ENCODE measurements around the gene TMC6.

TMC6 gene

DNA sequence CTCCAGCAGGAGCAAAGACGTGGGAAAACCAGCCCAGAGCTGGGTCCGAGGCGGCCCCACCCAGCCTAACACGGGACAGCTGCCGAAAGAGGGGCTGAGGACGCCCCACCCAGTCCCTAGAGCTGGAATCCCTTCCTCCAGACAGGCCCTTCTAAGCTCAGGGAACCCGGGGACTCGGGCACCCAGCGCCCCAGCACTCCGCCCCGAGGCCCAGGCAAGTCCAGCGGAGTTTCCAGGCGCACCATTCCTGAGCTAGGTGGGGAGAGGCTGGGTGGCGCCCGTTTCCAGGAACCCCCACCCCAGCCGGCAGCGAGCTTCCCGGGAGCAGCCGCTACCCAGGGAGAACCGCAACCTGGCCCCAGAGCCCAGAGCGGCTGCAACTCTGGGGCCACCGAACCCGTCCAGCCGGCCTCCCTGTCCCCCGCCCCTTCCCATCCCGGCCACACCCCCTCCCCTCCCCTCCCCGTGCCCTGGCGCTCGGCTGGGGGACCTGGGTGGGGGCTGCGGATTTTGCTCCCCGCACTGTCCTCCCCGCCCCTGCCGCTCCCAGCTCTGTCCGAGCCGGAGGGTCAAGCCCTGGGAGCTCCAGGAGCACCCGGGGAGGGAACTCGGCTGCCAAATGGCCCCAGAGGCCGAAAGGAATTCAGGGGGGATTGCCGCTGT lies 536 bp downstream of the TMC6 start:
- H3K4me2 ChIP-seq (ENCODE audit: insufficient read depth, low read length, poor library complexity, severe bottlenecking): peak overlapping the region; percentile 94
- no peak overlapping the region for H2BK12ac ChIP-seq (ENCODE audit: low read length)
- H4K8ac ChIP-seq (ENCODE audit: low read depth, low read length): no peak overlapping the region
- WGBS, 2 donors (ENCODE audit: extremely low coverage in 2 of 2, insufficient read length in 2 of 2, insufficient replicate concordance in 1 of 2): no CpG with 5 or more reads among the region's 39 CpGs
- H4K91ac ChIP-seq (ENCODE audit: low read depth, low read length, poor library complexity): no peak overlapping the region
- no peak for DNase-seq (ENCODE audit: low spot score)
- H3K4me3 ChIP-seq (ENCODE audit: low read length in 2 of 2): peak overlapping the region; percentile 56 to 88
- H2BK120ac ChIP-seq (ENCODE audit: low read depth, low read length): peak overlapping the region; percentile 91
- peaks cover 0 to 4% of the 10 kb centered on the region in 2 donors for H3K36me3 ChIP-seq (replicated peaks in 1 of 2; ENCODE audit: control insufficient read depth in 2 of 2, insufficient read depth in 2 of 2, low read length in 2 of 2)
- H3K9ac ChIP-seq (ENCODE audit: low read depth, low read length, poor library complexity): peak overlapping the region; percentile 78
- H3K27me3 ChIP-seq (ENCODE audit: control insufficient read depth in 3 of 3, insufficient read depth in 3 of 3, low read depth in 1 of 3, low read length in 3 of 3): peaks cover 4 to 45% (median 8%) of the 10 kb centered on the region in 3 experiments
- H3K9me3 ChIP-seq (replicated peaks in 1 of 2; ENCODE audit: control insufficient read depth in 2 of 2, insufficient read depth in 1 of 2, low read depth in 1 of 2, low read length in 2 of 2): no peaks in the 10 kb centered on the region
- peak overlapping the region; percentile 93 for H2BK15ac ChIP-seq (ENCODE audit: low read length)
- H3K23ac ChIP-seq (ENCODE audit: low read depth, low read length, poor library complexity): peak overlapping the region; percentile 85
- peaks cover 16 to 28% of the 10 kb centered on the region in 2 donors for H3K4me1 ChIP-seq (ENCODE audit: control insufficient read depth in 2 of 2, insufficient read depth in 1 of 2, low read depth in 1 of 2, low read length in 2 of 2)
- peak overlapping the region; percentile 81 for H2AK5ac ChIP-seq (ENCODE audit: low read depth, low read length)
- peak overlapping the region; percentile 91 for H3K18ac ChIP-seq (ENCODE audit: low read length)
- H3K79me1 ChIP-seq (ENCODE audit: low read depth, low read length): peaks cover 10% of the 10 kb centered on the region
- H2BK5ac ChIP-seq (ENCODE audit: low read length): peak overlapping the region; percentile 46
- peak overlapping the region; percentile 97 for H2AFZ ChIP-seq (ENCODE audit: low read length)
- H3K4ac ChIP-seq (ENCODE audit: low read length): no peak overlapping the region
- no peak overlapping the region for H3K27ac ChIP-seq (replicated peaks; ENCODE audit: low read length)
- H3K14ac ChIP-seq (ENCODE audit: low read length): no peak overlapping the region

- peaks cover 2 to 38% (median 2%) of the 10 kb centered on the region in 3 experiments for H3K27me3 ChIP-seq (ENCODE audit: control insufficient read depth in 3 of 3, insufficient read depth in 3 of 3, low read depth in 1 of 3, low read length in 3 of 3)
- H2AK5ac ChIP-seq (ENCODE audit: low read depth, low read length): peak overlapping the region; percentile 41
- H3K79me1 ChIP-seq (ENCODE audit: low read depth, low read length): peaks cover 10% of the 10 kb centered on the region
- peak overlapping the region; percentile 91 for H2BK120ac ChIP-seq (ENCODE audit: low read depth, low read length)
- no peak overlapping the region for H2BK12ac ChIP-seq (ENCODE audit: low read length)
- peaks cover 0 to 6% of the 10 kb centered on the region in 2 donors for H3K36me3 ChIP-seq (replicated peaks in 1 of 2; ENCODE audit: control insufficient read depth in 2 of 2, insufficient read depth in 2 of 2, low read length in 2 of 2)
- H3K4me2 ChIP-seq (ENCODE audit: insufficient read depth, low read length, poor library complexity, severe bottlenecking): peak overlapping the region; percentile 94
- peaks cover 16 to 28% of the 10 kb centered on the region in 2 donors for H3K4me1 ChIP-seq (ENCODE audit: control insufficient read depth in 2 of 2, insufficient read depth in 1 of 2, low read depth in 1 of 2, low read length in 2 of 2)
- peak overlapping the region; percentile 85 for H3K23ac ChIP-seq (ENCODE audit: low read depth, low read length, poor library complexity)
- H3K9me3 ChIP-seq (replicated peaks in 1 of 2; ENCODE audit: control insufficient read depth in 2 of 2, insufficient read depth in 1 of 2, low read depth in 1 of 2, low read length in 2 of 2): no peaks in the 10 kb centered on the region
- no peak overlapping the region for H3K4ac ChIP-seq (ENCODE audit: low read length)
- H2BK5ac ChIP-seq (ENCODE audit: low read length): no peak overlapping the region
- DNase-seq (ENCODE audit: low spot score): no peak
- H2AFZ ChIP-seq (ENCODE audit: low read length): peak overlapping the region; percentile 97
- H3K9ac ChIP-seq (ENCODE audit: low read depth, low read length, poor library complexity): peak overlapping the region; percentile 44
- H3K4me3 ChIP-seq (ENCODE audit: low read length in 2 of 2): peak overlapping the region; percentile 56 to 79
- WGBS, 2 donors (ENCODE audit: extremely low coverage in 2 of 2, insufficient read length in 2 of 2, insufficient replicate concordance in 1 of 2): no CpG with 5 or more reads among the region's 25 CpGs
- peak overlapping the region; percentile 71 for H3K14ac ChIP-seq (ENCODE audit: low read length)
- H3K18ac ChIP-seq (ENCODE audit: low read length): peak overlapping the region; percentile 90
- H2BK15ac ChIP-seq (ENCODE audit: low read length): peak overlapping the region; percentile 93
- H4K8ac ChIP-seq (ENCODE audit: low read depth, low read length): no peak overlapping the region
- H4K91ac ChIP-seq (ENCODE audit: low read depth, low read length, poor library complexity): no peak overlapping the region
- H3K27ac ChIP-seq (replicated peaks; ENCODE audit: low read length): no peak overlapping the region
These were observed 1.2 kb downstream of the TMC6 start for GRCh38 chr17:78127239-78127887.

- DNase-seq (ENCODE audit: low spot score): no peak
- Histone ChIP-seq H3K9me3 (replicated peaks in 1 of 2; ENCODE audit: control insufficient read depth in 2 of 2, insufficient read depth in 1 of 2, low read depth in 1 of 2, low read length in 2 of 2) (no peaks in the 10 kb centered on the region), H3K36me3 (replicated peaks in 1 of 2; ENCODE audit: control insufficient read depth in 2 of 2, insufficient read depth in 2 of 2, low read length in 2 of 2) (peaks cover 0 to 6% of the 10 kb centered on the region in 2 donors), H3K23ac (ENCODE audit: low read depth, low read length, poor library complexity) (no peak overlapping the region), H3K4me1 (ENCODE audit: control insufficient read depth in 2 of 2, insufficient read depth in 1 of 2, low read depth in 1 of 2, low read length in 2 of 2) (peaks cover 15 to 28% of the 10 kb centered on the region in 2 donors), H4K91ac (ENCODE audit: low read depth, low read length, poor library complexity) (no peak overlapping the region), H3K4me2 (ENCODE audit: insufficient read depth, low read length, poor library complexity, severe bottlenecking) (peak overlapping the region; percentile 94), H2BK12ac (ENCODE audit: low read length) (no peak overlapping the region), H3K27ac (replicated peaks; ENCODE audit: low read length) (no peak overlapping the region), H3K18ac (ENCODE audit: low read length) (no peak overlapping the region), H3K27me3 (ENCODE audit: control insufficient read depth in 3 of 3, insufficient read depth in 3 of 3, low read depth in 1 of 3, low read length in 3 of 3) (peaks cover 0 to 33% (median 0%) of the 10 kb centered on the region in 3 experiments), H2BK120ac (ENCODE audit: low read depth, low read length) (no peak overlapping the region), H2BK5ac (ENCODE audit: low read length) (no peak overlapping the region), H4K8ac (ENCODE audit: low read depth, low read length) (no peak overlapping the region), H3K4me3 (ENCODE audit: low read length in 2 of 2) (no peak overlapping the region), H2AK5ac (ENCODE audit: low read depth, low read length) (peak overlapping the region; percentile 81), H3K9ac (ENCODE audit: low read depth, low read length, poor library complexity) (no peak overlapping the region), H3K4ac (ENCODE audit: low read length) (no peak overlapping the region), H2AFZ (ENCODE audit: low read length) (no peak overlapping the region), H2BK15ac (ENCODE audit: low read length) (no peak overlapping the region), H3K79me1 (ENCODE audit: low read depth, low read length) (peaks cover 10% of the 10 kb centered on the region), H3K14ac (ENCODE audit: low read length) (no peak overlapping the region)
- no CpG with 5 or more reads among the region's 6 CpGs for WGBS, 2 donors (ENCODE audit: extremely low coverage in 2 of 2, insufficient read length in 2 of 2, insufficient replicate concordance in 1 of 2)
These were observed 1.7 kb downstream of the TMC6 start for GRCh38 chr17:78126895-78127238.
